NCI-H526 treated with DMSO at 0.1 percent for 48 hours (cell line): ENCODE results near the gene FAM3C.
"Not testable (repeated sequence)": the region's sequence is repeated elsewhere in the genome, so short reads cannot be mapped to it uniquely, and the experiment has no call there.

ENCODE experiments used
- DNase-seq: peaks from one replicate; lab custom pipeline; 2025; lab: John Stamatoyannopoulos, UW

FAM3C gene

GRCh38 chr7:121331048-121331447, 65.1 kb downstream of the FAM3C start:
- no peak for DNase-seq

- no peak for DNase-seq
These were observed 65.9 kb downstream of the FAM3C start for GRCh38 chr7:121330053-121330833.

- peak; percentile 70 for DNase-seq
These were observed 66.7 kb downstream of the FAM3C start for GRCh38 chr7:121329191-121330052.

GRCh38 chr7:121328508-121329190, 67.5 kb downstream of the FAM3C start, which contains the start of gene WNT16:
Gene WNT16, plus strand, starts transcription at chr7:121329000. Its CDS starts 293 bp downstream, at chr7:121329293.
- DNase-seq = no peak

GRCh38 chr7:121327671-121328070, 68.4 kb downstream of the FAM3C start:
- DNase-seq = no peak

GRCh38 chr7:121323515-121324302, 72.4 kb downstream of the FAM3C start:
- no peak for DNase-seq

GRCh38 chr7:121322460-121322859, 73.6 kb downstream of the FAM3C start:
- no peak for DNase-seq

- DNase-seq = not testable (repeated sequence)
These were observed 80.9 kb downstream of the FAM3C start for GRCh38 chr7:121315170-121315569.

GRCh38 chr7:121313793-121314676, 82.1 kb downstream of the FAM3C start:
- DNase-seq = peak; percentile 81

- no peak for DNase-seq
These were observed 82.8 kb downstream of the FAM3C start for GRCh38 chr7:121313220-121313792.

GRCh38 chr7:121307021-121307574, 89.0 kb downstream of the FAM3C start:
- DNase-seq = no peak

- DNase-seq = no peak
These were observed 89.5 kb downstream of the FAM3C start for GRCh38 chr7:121306565-121306964.

- DNase-seq = no peak
These were observed 91.0 kb downstream of the FAM3C start for GRCh38 chr7:121305109-121305508.

- DNase-seq = peak; percentile 74
These were observed 91.9 kb downstream of the FAM3C start for GRCh38 chr7:121304102-121304658.

GRCh38 chr7:121303422-121304101, 92.5 kb downstream of the FAM3C start:
- no peak for DNase-seq

GRCh38 chr7:121302214-121302745, 93.8 kb downstream of the FAM3C start:
- no peak for DNase-seq

GRCh38 chr7:121301446-121302213, 94.5 kb downstream of the FAM3C start:
- no peak for DNase-seq
